WTC11 (cell line): ENCODE data around the gene ZNF155.

Source experiments
- ATF1 ChIP-seq: sonication (generic); formaldehyde crosslinking; IDR thresholded peaks from 2 replicates; pipeline ENCODE4 v1.8.1; 2023; ENCODE audit warnings: mild to moderate bottlenecking, moderate library complexity, missing genetic modification reagents
- FOXJ3 ChIP-seq: sonication (generic); formaldehyde crosslinking; IDR thresholded peaks from 2 replicates; pipeline ENCODE4 v1.9.0; 2021; ENCODE audit warnings: missing genetic modification reagents, mild to moderate bottlenecking, borderline replicate concordance
- NFATC4 ChIP-seq: fragments of 250-450 bp; sonication (Bioruptor Pico); IDR thresholded peaks from 2 replicates; pipeline ENCODE4 v1.9.0; 2021; ENCODE audit warnings: mild to moderate bottlenecking
- TF ChIP-seq, protein P1 (sequence below): fragments of 200-600 bp; IDR thresholded peaks from 2 replicates; pipeline ENCODE4 v1.8.0; 2022; ENCODE audit warnings: antibody characterized with exemption
- TF ChIP-seq, protein P2 (sequence below): sonication (generic); formaldehyde crosslinking; IDR thresholded peaks from 2 replicates; pipeline ENCODE4 v1.8.0; 2022; ENCODE audit warnings: mild to moderate bottlenecking, missing genetic modification reagents
- TF ChIP-seq, protein P3 (sequence below): sonication (generic); formaldehyde crosslinking; IDR thresholded peaks from 2 replicates; pipeline ENCODE4 v1.8.1; 2023; ENCODE audit warnings: mild to moderate bottlenecking, missing genetic modification reagents

DNA sequence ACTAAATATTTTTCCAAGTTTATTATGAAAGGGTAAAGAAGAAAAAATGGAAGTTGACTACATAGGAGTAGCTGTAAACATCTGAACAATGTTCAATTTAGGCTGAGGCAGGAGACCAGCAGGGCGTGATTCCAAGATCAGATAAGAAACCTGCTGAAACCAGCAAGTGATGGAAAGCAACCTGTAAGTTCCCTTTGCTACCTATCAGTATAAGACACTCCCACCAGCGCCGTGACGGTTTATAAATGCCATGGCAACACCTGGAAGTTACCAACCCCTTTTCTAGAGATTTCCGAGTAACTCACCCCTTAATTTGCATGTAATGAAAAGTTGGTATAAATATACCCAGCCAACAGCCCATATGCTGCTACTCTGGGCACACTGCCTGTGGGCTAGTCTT, 47.8 kb upstream of the ZNF155 start:
- TF ChIP-seq NFATC4 (no peak), FOXJ3 (CRISPR knock-in tag) (no peak), ATF1 (CRISPR knock-in tag) (no peak)
- TF ChIP-seq, protein P1, sequence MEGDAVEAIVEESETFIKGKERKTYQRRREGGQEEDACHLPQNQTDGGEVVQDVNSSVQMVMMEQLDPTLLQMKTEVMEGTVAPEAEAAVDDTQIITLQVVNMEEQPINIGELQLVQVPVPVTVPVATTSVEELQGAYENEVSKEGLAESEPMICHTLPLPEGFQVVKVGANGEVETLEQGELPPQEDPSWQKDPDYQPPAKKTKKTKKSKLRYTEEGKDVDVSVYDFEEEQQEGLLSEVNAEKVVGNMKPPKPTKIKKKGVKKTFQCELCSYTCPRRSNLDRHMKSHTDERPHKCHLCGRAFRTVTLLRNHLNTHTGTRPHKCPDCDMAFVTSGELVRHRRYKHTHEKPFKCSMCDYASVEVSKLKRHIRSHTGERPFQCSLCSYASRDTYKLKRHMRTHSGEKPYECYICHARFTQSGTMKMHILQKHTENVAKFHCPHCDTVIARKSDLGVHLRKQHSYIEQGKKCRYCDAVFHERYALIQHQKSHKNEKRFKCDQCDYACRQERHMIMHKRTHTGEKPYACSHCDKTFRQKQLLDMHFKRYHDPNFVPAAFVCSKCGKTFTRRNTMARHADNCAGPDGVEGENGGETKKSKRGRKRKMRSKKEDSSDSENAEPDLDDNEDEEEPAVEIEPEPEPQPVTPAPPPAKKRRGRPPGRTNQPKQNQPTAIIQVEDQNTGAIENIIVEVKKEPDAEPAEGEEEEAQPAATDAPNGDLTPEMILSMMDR, result no peak
- TF ChIP-seq, protein P2, sequence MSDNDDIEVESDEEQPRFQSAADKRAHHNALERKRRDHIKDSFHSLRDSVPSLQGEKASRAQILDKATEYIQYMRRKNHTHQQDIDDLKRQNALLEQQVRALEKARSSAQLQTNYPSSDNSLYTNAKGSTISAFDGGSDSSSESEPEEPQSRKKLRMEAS (CRISPR knock-in tag), result no peak
- TF ChIP-seq, protein P3, sequence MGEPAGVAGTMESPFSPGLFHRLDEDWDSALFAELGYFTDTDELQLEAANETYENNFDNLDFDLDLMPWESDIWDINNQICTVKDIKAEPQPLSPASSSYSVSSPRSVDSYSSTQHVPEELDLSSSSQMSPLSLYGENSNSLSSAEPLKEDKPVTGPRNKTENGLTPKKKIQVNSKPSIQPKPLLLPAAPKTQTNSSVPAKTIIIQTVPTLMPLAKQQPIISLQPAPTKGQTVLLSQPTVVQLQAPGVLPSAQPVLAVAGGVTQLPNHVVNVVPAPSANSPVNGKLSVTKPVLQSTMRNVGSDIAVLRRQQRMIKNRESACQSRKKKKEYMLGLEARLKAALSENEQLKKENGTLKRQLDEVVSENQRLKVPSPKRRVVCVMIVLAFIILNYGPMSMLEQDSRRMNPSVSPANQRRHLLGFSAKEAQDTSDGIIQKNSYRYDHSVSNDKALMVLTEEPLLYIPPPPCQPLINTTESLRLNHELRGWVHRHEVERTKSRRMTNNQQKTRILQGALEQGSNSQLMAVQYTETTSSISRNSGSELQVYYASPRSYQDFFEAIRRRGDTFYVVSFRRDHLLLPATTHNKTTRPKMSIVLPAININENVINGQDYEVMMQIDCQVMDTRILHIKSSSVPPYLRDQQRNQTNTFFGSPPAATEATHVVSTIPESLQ (CRISPR knock-in tag), result no peak
